ENCODE data around the gene FILIP1L. TPM values are rescaled to one million over a fixed set of nuclear protein-coding genes. Genes with fewer than 3 reads are reported as not detected.

FILIP1L gene
- total and polyA plus RNA-seq, 2 of the 13 experiments (the other 11 are each of a cell fraction or from before 2014, with no cell fraction given), result 8.1 to 187 TPM

DNA sequence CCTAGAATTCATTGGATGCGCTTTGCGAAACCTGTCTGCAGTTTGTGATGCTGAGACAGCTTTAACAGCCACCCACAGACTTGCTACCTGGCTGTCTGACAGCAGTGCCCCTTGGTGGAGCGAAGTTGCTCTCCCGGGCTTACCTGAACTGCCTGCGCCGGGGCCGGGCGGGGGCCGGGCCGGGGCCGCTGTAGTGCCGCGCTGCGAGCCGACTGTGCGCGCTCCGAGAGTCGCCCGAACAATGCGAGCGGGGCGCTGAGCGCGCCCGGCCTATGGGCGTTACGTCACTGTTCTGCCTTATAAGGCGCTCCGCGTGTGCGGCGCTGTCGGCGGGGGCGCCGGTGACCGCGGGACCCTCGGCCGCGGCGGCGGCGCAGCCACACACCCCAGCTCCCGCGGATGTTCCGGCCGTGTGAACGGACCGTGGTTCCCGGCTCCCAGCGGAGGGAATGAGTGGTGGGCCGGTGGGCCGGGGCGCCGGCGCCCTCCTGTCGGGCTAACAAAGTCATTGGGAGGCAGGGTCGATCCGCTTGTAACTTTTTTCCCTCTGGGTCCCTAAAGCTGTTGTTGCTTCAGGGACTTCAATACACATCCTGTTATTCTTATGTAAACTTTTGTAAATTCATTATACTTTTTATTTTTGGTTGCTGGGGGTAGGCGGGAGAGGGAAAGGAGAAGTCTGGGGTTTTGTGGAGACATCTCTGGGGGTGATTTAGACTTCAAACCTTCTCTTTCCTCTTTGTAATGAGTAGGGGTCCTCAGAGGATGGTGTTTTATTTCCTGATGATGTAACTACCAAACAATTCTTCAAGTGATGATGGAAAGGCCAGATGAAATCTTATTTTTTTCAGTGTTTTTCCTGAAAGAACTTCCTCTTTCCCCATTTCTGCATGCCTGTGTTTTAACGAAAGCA, 238.1 kb downstream of the FILIP1L start (continued):
- TF ChIP-seq, protein P1, sequence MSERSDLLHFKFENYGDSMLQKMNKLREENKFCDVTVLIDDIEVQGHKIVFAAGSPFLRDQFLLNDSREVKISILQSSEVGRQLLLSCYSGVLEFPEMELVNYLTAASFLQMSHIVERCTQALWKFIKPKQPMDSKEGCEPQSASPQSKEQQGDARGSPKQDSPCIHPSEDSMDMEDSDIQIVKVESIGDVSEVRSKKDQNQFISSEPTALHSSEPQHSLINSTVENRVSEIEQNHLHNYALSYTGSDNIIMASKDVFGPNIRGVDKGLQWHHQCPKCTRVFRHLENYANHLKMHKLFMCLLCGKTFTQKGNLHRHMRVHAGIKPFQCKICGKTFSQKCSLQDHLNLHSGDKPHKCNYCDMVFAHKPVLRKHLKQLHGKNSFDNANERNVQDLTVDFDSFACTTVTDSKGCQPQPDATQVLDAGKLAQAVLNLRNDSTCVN (CRISPR knock-in tag; IDR thresholded peaks at IDR 0.05; ENCODE audit: borderline replicate concordance), result peak; percentile 74; the same call in 1 of the 2 replicates
- TF ChIP-seq U2AF2 (IDR thresholded peaks at IDR 0.05; ENCODE audit: low read depth, low read length) (no peak), SOX6 (IDR thresholded peaks at IDR 0.05) (no peak), SOX6 (CRISPR knock-in tag; IDR thresholded peaks at IDR 0.05) (peak; percentile 54), RXRB (CRISPR knock-in tag; IDR thresholded peaks at IDR 0.05; ENCODE audit: borderline replicate concordance) (peak; percentile 63; the same call in 1 of the 2 replicates), CHCHD3 (CRISPR knock-in tag; IDR thresholded peaks at IDR 0.05) (0 out of 2 replicates have a peak, but pooled peaks have one; percentile 48), ZSCAN25 (CRISPR knock-in tag; IDR thresholded peaks at IDR 0.05) (peak; percentile 75; the same call in 1 of the 2 replicates), SRSF9 (IDR thresholded peaks at IDR 0.05; ENCODE audit: borderline replicate concordance, insufficient read depth, low read depth, low read length, poor library complexity, severe bottlenecking) (no peak), CREB1 (IDR thresholded peaks at IDR 0.05) (peak; percentile 87; the same call in 1 of the 2 replicates), CREB1 (CRISPR knock-in tag; IDR thresholded peaks at IDR 0.05) (no peak), TSC22D2 (CRISPR knock-in tag; IDR thresholded peaks at IDR 0.05; ENCODE audit: borderline replicate concordance) (no peak), DR1 (CRISPR knock-in tag; IDR thresholded peaks at IDR 0.05) (peak; percentile 78; the same call in 1 of the 2 replicates), ZNF678 (CRISPR knock-in tag; IDR thresholded peaks at IDR 0.05) (no peak)
- TF ChIP-seq, protein P2, sequence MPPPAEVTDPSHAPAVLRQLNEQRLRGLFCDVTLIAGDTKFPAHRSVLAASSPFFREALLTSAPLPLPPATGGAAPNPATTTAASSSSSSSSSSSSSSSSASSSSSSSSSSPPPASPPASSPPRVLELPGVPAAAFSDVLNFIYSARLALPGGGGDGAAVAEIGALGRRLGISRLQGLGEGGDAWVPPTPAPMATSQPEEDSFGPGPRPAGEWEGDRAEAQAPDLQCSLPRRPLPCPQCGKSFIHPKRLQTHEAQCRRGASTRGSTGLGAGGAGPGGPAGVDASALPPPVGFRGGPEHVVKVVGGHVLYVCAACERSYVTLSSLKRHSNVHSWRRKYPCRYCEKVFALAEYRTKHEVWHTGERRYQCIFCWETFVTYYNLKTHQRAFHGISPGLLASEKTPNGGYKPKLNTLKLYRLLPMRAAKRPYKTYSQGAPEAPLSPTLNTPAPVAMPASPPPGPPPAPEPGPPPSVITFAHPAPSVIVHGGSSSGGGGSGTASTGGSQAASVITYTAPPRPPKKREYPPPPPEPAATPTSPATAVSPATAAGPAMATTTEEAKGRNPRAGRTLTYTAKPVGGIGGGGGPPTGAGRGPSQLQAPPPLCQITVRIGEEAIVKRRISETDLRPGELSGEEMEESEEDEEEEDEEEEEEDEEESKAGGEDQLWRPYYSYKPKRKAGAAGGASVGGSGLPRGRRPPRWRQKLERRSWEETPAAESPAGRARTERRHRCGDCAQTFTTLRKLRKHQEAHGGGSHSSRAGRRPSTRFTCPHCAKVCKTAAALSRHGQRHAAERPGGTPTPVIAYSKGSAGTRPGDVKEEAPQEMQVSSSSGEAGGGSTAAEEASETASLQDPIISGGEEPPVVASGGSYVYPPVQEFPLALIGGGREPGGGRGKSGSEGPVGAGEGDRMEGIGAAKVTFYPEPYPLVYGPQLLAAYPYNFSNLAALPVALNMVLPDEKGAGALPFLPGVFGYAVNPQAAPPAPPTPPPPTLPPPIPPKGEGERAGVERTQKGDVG (CRISPR knock-in tag; IDR thresholded peaks at IDR 0.05; ENCODE audit: borderline replicate concordance), result no peak
- TF ChIP-seq, protein P3, sequence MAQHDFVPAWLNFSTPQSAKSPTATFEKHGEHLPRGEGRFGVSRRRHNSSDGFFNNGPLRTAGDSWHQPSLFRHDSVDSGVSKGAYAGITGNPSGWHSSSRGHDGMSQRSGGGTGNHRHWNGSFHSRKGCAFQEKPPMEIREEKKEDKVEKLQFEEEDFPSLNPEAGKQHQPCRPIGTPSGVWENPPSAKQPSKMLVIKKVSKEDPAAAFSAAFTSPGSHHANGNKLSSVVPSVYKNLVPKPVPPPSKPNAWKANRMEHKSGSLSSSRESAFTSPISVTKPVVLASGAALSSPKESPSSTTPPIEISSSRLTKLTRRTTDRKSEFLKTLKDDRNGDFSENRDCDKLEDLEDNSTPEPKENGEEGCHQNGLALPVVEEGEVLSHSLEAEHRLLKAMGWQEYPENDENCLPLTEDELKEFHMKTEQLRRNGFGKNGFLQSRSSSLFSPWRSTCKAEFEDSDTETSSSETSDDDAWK (CRISPR knock-in tag; IDR thresholded peaks at IDR 0.05), result no peak
- TF ChIP-seq, protein P4, sequence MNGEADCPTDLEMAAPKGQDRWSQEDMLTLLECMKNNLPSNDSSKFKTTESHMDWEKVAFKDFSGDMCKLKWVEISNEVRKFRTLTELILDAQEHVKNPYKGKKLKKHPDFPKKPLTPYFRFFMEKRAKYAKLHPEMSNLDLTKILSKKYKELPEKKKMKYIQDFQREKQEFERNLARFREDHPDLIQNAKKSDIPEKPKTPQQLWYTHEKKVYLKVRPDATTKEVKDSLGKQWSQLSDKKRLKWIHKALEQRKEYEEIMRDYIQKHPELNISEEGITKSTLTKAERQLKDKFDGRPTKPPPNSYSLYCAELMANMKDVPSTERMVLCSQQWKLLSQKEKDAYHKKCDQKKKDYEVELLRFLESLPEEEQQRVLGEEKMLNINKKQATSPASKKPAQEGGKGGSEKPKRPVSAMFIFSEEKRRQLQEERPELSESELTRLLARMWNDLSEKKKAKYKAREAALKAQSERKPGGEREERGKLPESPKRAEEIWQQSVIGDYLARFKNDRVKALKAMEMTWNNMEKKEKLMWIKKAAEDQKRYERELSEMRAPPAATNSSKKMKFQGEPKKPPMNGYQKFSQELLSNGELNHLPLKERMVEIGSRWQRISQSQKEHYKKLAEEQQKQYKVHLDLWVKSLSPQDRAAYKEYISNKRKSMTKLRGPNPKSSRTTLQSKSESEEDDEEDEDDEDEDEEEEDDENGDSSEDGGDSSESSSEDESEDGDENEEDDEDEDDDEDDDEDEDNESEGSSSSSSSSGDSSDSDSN (CRISPR knock-in tag; IDR thresholded peaks at IDR 0.05), result peak; percentile 97
- TF ChIP-seq, protein P5, sequence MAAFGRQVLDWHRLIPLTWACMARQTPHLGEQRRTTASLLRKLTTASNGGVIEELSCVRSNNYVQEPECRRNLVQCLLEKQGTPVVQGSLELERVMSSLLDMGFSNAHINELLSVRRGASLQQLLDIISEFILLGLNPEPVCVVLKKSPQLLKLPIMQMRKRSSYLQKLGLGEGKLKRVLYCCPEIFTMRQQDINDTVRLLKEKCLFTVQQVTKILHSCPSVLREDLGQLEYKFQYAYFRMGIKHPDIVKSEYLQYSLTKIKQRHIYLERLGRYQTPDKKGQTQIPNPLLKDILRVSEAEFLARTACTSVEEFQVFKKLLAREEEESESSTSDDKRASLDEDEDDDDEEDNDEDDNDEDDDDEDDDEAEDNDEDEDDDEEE (CRISPR knock-in tag; IDR thresholded peaks at IDR 0.05), result no peak; the same call in 1 of the 2 replicates

Data from HepG2 (cell line).